Osteoblast (primary cell): ENCODE measurements around the gene FAM9A. TPM values are rescaled to one million over a fixed set of nuclear protein-coding genes. Genes with fewer than 3 reads are reported as not detected.

Experiments used
- DNase-seq: peaks from one replicate; pipeline ENCODE4 v3.0.0; 2011; ENCODE audit warnings: low spot score, mixed read lengths; ENCODE audit not compliant: insufficient read length; ENCODE audit errors: missing footprints
- H2AFZ ChIP-seq: 2 replicates; pipeline ENCODE4 v1.6.0; 2011; ENCODE audit warnings: mild to moderate bottlenecking, low read length
- H3K27ac ChIP-seq: 2 replicates; pipeline ENCODE4 v1.5.1; 2011; ENCODE audit warnings: mild to moderate bottlenecking, low read depth, low read length, moderate library complexity
- H3K27me3 ChIP-seq: 2 replicates; pipeline ENCODE4 v1.6.0; 2012; ENCODE audit warnings: mild to moderate bottlenecking, control low read depth, inconsistent platforms, low read length, moderate library complexity; ENCODE audit not compliant: insufficient read depth
- H3K36me3 ChIP-seq: 2 replicates; pipeline ENCODE4 v1.5.1; 2011; ENCODE audit warnings: mild to moderate bottlenecking, low read length, control low read depth, moderate library complexity; ENCODE audit not compliant: insufficient read depth
- H3K4me1 ChIP-seq: 2 replicates; pipeline ENCODE4 v1.5.1; 2011; ENCODE audit warnings: mild to moderate bottlenecking, low read length, control low read depth, moderate library complexity; ENCODE audit not compliant: insufficient read depth
- H3K4me2 ChIP-seq: 2 replicates; pipeline ENCODE4 v1.6.0; 2011; ENCODE audit warnings: mild to moderate bottlenecking, low read length; ENCODE audit not compliant: insufficient read depth
- H3K4me3 ChIP-seq: fragments of 200-600 bp; sonication (generic); 3 replicates; pipeline ENCODE4 v1.5.1; 2012; ENCODE audit warnings: mild to moderate bottlenecking, low read length, inconsistent platforms; ENCODE audit not compliant: insufficient read depth
- H3K79me2 ChIP-seq: 2 replicates; pipeline ENCODE4 v1.6.0; 2012; ENCODE audit warnings: mild to moderate bottlenecking, low read length, control low read depth, inconsistent platforms; ENCODE audit not compliant: insufficient read depth
- H3K9me3 ChIP-seq: 2 replicates; pipeline ENCODE4 v1.5.1; 2011; ENCODE audit warnings: low read depth, low read length, control low read depth
- H4K20me1 ChIP-seq: 2 replicates; pipeline ENCODE4 v1.6.0; 2012; ENCODE audit warnings: mild to moderate bottlenecking, low read length, control low read depth; ENCODE audit not compliant: insufficient read depth
- total RNA-seq: library from RNA; depleted of rRNA; stranded (reverse); fragments of >200 nt; gene quantifications from 2 replicates; pipeline ENCODE4 v1.2.3, GENCODE V29; 2012
- TF ChIP-seq, protein P1 (sequence below): IDR thresholded peaks from 2 replicates; pipeline ENCODE4 v1.5.1; 2011; ENCODE audit warnings: mild to moderate bottlenecking, low read depth, low read length, moderate library complexity; ENCODE audit errors: extremely low read depth

The FAM9A gene
- total RNA-seq, 1 donor: not detected

GRCh38 chrX:8845469-8845868 is 44.3 kb upstream of the FAM9A start:
- Histone ChIP-seq H3K9me3 (peaks cover 2% of the 10 kb centered on the region), H3K4me3 (no peak overlapping the region), H2AFZ (no peak overlapping the region), H4K20me1 (no peaks in the 10 kb centered on the region), H3K27me3 (no peaks in the 10 kb centered on the region), H3K79me2 (no peaks in the 10 kb centered on the region), H3K27ac (no peak overlapping the region), H3K4me2 (no peak overlapping the region), H3K4me1 (peaks cover 6% of the 10 kb centered on the region), H3K36me3 (no peaks in the 10 kb centered on the region)
- DNase-seq: no peak
- TF ChIP-seq, protein P1, sequence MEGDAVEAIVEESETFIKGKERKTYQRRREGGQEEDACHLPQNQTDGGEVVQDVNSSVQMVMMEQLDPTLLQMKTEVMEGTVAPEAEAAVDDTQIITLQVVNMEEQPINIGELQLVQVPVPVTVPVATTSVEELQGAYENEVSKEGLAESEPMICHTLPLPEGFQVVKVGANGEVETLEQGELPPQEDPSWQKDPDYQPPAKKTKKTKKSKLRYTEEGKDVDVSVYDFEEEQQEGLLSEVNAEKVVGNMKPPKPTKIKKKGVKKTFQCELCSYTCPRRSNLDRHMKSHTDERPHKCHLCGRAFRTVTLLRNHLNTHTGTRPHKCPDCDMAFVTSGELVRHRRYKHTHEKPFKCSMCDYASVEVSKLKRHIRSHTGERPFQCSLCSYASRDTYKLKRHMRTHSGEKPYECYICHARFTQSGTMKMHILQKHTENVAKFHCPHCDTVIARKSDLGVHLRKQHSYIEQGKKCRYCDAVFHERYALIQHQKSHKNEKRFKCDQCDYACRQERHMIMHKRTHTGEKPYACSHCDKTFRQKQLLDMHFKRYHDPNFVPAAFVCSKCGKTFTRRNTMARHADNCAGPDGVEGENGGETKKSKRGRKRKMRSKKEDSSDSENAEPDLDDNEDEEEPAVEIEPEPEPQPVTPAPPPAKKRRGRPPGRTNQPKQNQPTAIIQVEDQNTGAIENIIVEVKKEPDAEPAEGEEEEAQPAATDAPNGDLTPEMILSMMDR: no peak

DNA sequence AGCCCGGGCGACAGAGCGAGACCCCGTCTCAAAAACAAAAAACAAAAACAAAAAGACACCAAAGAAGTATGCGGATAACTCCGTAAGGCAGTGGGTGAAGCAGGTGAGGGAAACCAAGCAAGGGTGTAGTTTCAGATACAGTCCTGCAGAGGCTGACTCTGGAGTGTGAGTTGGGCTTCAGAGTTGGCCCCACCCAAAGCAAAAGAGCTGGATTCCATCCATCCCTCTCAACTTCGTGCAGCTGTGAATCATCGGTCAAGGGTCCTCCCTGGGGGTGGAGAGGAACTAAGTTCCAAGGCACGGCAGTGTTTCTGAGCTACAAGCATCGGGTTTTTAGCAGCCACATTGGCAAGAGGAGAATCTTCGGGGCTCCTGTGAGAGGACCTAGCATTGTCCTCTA is 43.9 kb upstream of the FAM9A start:
- H3K36me3 ChIP-seq: no peaks in the 10 kb centered on the region
- H3K27ac ChIP-seq: no peak overlapping the region
- no peaks in the 10 kb centered on the region for H3K79me2 ChIP-seq
- H3K4me3 ChIP-seq: no peak overlapping the region
- H3K27me3 ChIP-seq: no peaks in the 10 kb centered on the region
- H3K4me2 ChIP-seq: no peak overlapping the region
- H4K20me1 ChIP-seq: no peaks in the 10 kb centered on the region
- peaks cover 6% of the 10 kb centered on the region for H3K4me1 ChIP-seq
- DNase-seq: no peak
- TF ChIP-seq, protein P1: no peak
- no peak overlapping the region for H2AFZ ChIP-seq
- peaks cover 2% of the 10 kb centered on the region for H3K9me3 ChIP-seq

GRCh38 chrX:8844157-8844556 is 43.0 kb upstream of the FAM9A start:
- TF ChIP-seq, protein P1: no peak
- Histone ChIP-seq H3K4me2 (no peak overlapping the region), H3K9me3 (peaks cover 2% of the 10 kb centered on the region), H3K27me3 (no peaks in the 10 kb centered on the region), H3K36me3 (no peaks in the 10 kb centered on the region), H3K4me3 (no peak overlapping the region), H2AFZ (no peak overlapping the region), H3K4me1 (peaks cover 6% of the 10 kb centered on the region), H4K20me1 (no peaks in the 10 kb centered on the region), H3K79me2 (no peaks in the 10 kb centered on the region), H3K27ac (no peak overlapping the region)
- no peak for DNase-seq

DNA sequence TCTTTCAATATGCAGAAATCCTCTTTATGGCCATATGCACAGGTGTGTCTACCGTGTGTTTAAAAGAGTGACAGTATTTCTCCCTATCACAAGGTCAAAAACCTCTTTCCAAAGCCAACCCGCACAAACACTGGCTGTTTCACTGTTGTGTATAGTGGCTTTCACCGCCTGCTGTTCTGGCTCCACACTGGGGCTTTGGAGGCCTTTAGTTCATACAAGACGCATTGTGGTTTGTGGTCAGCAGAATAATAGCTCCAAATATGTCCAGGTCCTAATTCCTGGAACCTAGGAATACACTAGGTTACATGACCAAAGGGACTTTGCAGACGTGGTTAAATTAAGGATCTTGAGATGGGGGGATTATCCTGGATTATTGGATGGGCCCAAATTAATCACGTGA is 40.7 kb upstream of the FAM9A start:
- DNase-seq: no peak
- Histone ChIP-seq H3K4me3 (no peak overlapping the region), H3K9me3 (peaks cover 2% of the 10 kb centered on the region), H3K27me3 (no peaks in the 10 kb centered on the region), H3K36me3 (no peaks in the 10 kb centered on the region), H3K4me2 (no peak overlapping the region), H2AFZ (no peak overlapping the region), H3K27ac (no peak overlapping the region), H4K20me1 (no peaks in the 10 kb centered on the region), H3K4me1 (no peaks in the 10 kb centered on the region), H3K79me2 (no peaks in the 10 kb centered on the region)
- TF ChIP-seq, protein P1: no peak
